ENCODE results near the gene RNF4.
"Not testable (repeated sequence)": the region's sequence is repeated elsewhere in the genome, so short reads cannot be mapped to it uniquely, and the experiment has no call there.

Gene RNF4

DNA sequence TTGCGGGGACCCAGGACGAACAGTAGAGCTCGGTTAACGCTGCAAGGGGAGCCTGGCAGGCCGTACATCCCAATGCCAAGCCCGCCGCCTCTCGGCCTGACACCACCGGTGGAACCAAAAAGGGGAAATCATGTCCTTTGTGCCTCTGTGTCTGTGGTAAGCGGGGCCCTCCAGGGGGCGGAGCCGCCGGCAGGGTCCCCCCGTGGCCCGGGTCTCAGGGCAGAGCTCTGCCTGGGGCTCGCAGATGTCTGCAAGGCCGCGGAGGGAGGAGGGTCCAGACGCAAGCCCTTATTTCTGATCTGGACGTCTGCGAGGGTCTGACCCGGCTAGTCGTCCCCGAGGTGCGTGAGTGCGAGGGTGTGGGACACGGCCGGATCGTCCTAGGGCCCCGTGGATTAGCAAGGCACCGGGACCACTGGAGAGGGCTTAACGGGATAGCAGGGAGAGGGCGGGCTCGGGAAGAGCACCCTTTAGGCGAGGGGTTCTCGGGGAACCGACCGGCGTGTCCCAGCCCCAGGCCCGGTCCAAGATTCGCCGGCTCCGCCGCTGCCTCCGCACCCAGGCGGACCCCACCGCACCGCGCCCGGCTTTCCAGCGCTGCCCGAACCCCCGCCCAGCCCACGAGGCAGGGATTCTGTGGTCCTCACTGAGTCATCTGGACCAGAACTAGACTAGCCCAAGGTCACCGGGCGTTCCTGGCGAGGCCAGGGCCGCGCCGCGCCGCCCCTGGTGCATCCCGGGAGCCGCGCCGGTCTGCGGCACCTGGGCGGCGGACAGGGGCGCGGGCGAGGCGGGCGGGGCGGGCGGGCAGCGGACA, 66.7 kb downstream of the RNF4 start:
- peak; percentile 72 to 74 for DNase-seq

DNA sequence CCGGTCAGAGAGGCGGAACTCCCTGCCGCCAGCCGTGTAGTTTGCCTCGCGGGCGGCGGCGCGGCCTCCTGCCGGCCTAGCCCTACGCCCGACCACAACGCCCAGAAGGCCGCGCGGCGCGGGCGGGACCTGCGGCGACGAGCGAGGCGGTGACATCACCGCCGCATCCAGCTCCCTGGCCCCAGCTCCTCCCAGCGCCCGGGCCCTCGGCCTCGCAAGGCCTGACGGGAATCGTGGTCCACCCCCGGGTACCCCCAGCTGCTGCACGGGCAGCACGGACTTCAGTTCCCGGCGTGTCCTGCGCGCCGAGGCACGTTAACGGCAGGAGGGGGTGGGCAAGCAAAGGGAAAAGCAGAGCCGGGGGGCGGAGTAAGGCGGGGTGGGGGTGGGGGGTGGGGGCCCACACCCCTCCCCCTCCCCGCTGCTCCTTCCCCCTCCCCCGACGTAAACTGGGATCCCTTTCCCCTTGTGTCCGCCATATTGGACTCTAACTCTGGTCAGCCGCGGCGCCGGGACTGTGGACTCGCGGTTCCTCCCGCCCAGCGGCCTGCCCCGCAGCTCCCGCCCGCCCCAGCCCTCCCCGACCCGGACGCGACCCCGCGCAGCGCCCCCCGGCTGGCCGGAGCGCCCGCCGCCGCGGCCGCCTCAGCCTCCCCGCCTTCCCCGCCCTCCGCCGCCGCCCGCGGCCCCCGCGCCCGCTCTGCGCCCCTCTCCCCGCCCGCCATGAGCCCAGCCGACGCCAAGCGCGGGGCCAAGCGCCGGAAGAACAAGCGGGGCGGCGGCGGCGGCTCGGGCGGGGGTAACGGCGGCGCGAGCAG, 67.5 kb downstream of the RNF4 start, which contains the start of gene FAM193A:
FAM193A (plus strand) TSS at position 455 of the 818 bp plus-strand sequence; CDS start at position 724, 269 bp downstream.
- peak; percentile 97 to 99 for DNase-seq

DNA sequence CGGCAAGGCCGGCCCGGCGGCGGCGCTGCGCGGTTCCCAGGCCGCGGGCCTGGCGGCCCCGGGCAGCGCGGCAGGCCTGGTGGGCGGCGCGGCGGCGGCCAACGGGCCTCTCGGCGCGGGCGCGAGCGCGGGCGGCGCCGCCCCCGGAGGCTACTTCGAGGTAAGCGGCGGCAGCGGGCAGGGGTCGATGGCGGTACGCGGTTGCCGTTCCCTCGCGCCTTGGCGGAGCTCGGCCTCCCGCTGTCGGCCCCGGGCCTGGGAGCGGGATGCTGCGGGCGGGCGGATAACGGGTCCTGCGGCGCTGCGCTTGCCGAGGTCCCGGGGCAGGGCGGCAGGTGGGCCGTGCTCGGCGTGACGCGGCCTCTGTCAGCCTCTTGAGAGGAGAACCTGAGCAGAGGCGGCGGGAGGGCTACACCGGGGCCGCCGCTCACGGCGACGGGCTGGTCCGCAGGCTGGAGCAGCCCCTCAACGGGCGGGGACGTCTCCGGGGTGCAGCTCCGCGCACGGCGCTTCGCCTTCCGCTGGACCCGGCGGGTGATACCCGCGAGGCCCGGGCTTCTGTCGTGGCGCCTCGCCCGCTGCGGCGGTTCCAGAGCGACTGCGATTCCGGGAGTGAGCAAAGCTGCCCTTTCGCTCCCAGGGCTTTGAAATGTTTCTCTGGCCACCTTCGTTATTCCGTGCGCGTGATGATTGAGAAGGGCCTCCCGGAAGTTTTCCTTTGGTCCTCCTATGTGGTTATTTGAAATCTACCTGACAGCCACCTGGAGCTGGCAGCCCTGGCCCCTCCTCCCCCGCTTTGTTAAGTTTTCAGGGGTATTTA, 68.3 kb downstream of the RNF4 start:
- DNase-seq: peak; percentile 69 to 78

DNA sequence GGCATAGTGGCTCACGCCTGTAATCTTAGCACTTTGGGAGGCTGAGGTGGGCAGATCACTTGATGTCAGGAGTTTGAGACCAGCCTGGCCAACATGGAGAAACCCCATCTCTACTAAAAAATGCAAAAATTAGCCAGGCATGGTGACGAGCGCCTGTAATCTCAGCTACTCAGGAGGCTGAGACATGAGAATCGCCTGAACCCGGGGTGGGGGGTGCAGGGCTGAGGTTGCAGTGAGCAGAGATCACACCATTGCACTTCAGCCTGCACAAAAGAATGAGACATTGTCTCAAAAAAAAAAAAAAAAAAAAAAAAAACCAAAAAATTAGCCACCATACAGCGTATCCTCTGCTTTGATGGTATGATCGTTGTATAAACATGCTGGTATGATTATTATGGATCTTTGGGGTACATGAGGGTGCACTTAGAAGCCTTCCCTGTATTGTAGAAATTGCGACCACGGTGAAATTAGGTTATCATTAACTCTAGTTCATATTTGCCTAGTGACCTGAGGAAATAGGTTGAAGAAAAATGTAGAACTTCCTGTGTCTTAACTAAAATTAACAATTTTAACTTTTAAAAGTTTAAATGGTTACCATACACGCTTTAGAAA, 74.8 kb downstream of the RNF4 start:
- not testable (repeated sequence) for DNase-seq

DNA sequence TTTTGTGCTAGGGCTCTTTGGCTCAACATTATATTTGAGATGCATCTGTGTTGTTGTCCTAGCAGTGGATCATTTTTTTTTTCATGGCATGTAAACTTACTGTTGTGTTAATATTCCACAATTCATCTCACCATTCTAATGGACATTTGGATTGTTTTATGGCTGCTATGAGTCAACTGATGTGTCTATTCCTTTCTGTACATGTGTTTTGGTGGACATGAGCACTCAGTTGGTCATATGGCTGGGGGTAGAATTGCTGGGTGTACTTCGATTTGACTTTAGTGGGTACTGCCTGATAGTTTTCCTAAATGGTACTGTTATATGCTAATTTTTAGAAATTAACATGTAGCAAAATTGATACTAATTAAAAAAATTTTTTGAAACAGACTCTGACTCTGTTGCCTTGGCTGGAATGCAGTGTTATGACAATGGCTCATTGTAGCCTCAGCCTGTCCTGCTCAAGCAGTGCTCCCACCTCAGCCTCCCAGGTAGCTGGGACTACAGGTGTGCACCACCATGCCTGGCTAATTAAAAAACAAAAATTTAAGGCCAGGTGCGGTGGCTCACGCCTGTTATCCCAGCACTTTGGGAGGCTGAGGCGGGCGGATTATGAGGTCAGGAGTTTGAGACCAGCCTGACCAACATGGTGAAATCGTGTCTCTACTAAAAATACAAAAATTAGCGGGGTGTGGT, 76.6 kb downstream of the RNF4 start:
- no peak for DNase-seq

DNA sequence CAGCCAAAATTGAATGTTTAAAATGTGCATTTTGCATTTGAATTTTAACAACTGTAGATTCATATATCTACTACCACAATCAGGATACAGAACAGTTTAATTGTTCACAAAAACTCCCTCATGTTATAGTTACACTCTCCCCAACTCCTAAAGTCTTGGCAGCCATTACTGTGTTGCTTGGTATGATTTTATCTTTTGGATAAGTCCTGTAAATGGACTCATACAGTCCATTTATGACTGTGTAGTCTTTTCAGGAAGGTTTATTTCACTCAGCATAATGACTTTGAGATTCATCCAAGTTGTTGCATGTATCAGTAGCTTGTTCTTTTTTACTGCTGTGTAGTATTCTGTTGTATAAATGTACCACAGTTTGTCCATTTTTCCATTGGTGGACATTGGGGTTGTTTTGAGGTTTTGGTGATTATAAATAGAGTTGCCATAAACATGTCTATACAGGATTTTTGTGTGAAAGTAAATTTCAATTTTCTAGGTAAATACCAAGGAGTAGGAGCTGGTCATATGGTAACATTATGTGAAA, 77.4 kb downstream of the RNF4 start:
- DNase-seq: no peak

DNA sequence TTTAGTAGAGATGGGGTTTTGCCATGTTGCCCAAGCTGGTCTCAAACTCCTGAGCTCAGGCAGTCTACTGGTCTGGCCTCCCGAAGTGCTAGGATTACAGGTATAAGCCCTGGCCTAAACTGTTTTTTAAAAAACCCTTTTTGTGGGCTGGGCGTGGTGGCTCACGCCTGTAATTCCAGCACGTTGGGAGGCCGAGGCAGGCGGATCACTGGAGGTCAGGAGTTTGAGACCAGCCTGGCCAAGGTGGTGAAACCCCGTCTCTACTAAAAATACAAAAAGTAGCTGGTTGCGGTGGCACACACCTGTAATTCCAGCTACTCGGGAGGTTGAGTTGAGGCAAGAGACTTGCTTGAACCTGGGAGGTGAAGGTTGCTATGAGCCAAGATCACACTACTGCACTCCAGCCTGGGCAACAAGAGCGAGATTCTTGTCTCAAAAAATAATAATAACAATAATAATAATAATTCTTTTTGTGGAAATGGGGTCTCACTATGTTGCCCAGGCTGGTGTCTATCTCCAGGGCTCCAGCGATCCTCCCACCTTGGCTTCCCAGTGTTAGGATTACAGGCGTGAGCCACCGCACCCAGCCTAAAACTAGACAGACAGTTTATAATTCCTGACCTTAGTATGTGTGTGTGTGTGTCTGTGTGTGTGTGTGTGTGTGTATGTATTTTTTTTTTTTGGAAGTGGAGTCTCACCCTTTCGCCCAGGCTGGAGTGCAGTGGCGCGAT, 78.2 kb downstream of the RNF4 start:
- DNase-seq: not testable (repeated sequence)

DNA sequence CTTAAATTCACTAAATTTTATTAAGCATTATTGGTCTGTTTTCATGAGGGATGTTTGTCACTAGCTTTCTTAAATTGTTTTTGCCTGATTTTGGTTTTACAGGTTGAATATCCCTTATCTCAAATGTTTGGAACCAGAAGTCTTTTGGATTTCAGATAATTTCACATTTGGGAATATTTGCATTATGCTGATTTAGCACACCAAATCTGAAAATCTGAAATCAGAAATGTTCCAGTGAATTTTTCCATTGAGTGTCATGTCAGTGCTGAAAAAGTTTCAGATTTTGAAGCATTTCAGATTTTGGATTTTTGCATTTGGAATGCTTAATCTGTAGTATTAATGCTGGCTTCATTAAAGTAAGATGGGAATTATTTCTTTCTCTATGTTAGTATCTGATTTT, 82.2 kb downstream of the RNF4 start:
- DNase-seq: no peak

DNA sequence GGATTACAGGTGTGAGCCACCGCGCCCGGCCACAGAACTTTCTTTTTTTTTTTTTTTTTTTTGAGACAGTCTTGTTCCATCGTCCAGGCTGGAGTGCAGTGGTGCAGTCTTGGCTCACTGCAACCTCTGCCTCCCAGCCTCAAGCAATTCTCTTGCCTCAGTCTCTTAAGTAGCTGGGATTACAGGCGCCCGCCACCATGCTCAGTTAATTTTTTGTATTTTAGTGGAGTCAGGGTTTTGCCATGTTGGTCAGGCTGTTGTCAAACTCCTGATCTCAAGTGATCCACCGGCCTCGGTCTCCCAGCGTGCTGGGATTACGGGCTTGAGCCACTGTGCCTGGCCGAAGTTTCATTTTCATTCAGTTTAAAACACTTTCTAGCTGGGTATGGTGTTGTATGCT, 83.9 kb downstream of the RNF4 start:
- no peak for DNase-seq

DNA sequence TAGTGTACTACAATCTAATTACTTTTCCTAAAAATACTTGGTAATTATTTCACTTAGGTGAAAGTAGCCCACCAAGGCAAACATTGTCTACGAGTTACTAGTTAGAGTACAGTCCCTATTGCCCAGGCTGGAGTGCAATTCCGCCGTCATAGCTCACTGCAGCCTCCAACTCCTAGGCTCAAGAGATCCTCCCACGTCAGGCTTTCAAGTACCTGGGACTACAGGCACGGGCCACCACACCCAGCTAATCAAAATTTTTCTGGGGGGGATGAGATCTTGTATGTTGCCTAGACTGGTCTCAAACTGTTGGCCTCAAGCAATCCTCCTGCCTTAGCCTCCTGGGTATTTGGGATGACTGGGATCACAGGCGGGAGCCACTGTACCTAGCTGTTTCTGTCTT, 89.4 kb downstream of the RNF4 start:
- DNase-seq: no peak

DNA sequence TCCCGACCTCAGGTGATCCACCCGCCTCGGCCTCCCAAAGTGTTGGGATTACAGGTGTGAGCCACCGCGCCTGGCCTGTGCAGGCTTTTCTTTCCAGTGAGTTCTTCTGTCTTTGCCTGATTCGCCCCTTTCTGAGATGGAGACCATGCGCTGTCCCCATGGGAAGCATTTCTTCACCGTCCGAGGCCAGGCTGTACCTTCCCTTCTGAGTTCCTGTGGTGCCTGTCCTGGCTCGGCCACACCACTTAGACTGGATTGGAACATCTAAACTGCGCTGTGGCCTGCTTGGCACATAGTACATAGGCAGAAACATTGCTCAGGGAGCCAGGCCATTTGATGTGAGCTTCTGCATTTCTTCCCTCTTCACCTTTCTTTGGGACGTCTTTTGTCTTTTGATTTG, 91.3 kb downstream of the RNF4 start:
- no peak for DNase-seq

Data from activated T-cell treated with anti-CD3 and anti-CD28 coated beads, Interleukin-2, amount 50 U/mL, for 48 hours (primary cell).